ENCODE measurements around the gene FBXW11.

DNA sequence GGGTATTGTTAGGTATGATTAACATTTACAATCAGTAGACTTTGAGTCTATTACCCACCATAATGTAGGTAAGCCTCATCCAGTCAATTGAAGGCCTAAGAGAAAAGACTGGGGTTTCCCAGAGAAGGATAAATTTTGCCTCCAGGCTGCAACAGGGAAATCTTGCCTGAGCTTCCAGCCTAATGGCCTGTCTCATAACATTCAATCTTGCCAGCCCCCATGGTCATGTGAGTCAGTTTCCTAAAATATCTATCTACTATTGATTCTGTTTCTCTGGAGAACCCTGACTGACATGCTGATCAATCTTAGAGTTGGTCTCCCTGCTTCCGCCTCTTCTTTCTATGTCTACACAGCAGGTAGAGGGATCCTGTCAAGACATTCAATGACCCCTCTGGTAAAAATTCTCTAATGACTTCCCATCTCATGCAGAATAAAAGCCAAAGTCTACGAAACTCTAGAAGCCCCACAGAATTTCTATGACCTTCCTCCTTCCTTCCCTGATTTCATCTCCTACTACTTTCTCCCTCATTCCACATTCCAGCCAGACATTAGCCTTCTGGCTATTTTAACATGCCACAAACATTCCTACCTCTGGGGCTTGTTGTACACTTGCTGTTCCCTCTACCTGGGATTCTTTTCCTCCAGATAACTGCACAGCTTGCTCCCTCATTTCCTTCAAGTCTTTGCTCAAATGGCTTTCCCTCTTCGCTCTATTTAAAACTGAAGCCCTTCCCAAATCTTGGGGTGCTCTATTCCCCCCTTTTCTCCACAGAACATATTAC is 60.2 kb downstream of the FBXW11 start:
- TF ChIP-seq, protein P1, sequence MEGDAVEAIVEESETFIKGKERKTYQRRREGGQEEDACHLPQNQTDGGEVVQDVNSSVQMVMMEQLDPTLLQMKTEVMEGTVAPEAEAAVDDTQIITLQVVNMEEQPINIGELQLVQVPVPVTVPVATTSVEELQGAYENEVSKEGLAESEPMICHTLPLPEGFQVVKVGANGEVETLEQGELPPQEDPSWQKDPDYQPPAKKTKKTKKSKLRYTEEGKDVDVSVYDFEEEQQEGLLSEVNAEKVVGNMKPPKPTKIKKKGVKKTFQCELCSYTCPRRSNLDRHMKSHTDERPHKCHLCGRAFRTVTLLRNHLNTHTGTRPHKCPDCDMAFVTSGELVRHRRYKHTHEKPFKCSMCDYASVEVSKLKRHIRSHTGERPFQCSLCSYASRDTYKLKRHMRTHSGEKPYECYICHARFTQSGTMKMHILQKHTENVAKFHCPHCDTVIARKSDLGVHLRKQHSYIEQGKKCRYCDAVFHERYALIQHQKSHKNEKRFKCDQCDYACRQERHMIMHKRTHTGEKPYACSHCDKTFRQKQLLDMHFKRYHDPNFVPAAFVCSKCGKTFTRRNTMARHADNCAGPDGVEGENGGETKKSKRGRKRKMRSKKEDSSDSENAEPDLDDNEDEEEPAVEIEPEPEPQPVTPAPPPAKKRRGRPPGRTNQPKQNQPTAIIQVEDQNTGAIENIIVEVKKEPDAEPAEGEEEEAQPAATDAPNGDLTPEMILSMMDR (conservative IDR thresholded peaks at IDR 0.05; ENCODE audit: low read length): no peak
- TF ChIP-seq EZH2phosphoT487 (IDR thresholded peaks at IDR 0.05; ENCODE audit: borderline replicate concordance): no peak

All from Loucy (cell line).